KG1 (cell line): ENCODE data around the gene SMAD4.
"Not testable (repeated sequence)": the region's sequence is repeated elsewhere in the genome, so short reads cannot be mapped to it uniquely, and the experiment has no call there.

Source experiments
- DNase-seq: peaks from one replicate; lab custom pipeline; 2025; lab: John Stamatoyannopoulos, UW

Gene SMAD4

GRCh38 chr18:51070545-51070944, 40.5 kb downstream of the SMAD4 start:
- no peak for DNase-seq

GRCh38 chr18:51072586-51073313, 42.7 kb downstream of the SMAD4 start:
- no peak for DNase-seq

GRCh38 chr18:51074605-51075004, 44.6 kb downstream of the SMAD4 start:
- DNase-seq: no peak

DNA sequence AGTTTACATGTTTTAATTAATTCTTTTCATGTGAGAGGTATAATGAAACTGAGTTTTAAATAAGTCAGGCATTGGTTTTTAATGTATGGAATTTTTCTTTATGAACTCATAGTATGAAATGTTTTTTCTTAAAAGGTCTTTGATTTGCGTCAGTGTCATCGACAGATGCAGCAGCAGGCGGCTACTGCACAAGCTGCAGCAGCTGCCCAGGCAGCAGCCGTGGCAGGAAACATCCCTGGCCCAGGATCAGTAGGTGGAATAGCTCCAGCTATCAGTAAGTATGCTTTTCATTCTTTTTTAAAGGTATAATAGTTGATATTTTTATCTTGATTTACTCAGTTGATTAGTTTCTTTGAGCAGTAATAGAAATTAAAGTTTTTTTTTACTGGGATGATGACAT, 46.5 kb downstream of the SMAD4 start:
- DNase-seq: no peak

DNA sequence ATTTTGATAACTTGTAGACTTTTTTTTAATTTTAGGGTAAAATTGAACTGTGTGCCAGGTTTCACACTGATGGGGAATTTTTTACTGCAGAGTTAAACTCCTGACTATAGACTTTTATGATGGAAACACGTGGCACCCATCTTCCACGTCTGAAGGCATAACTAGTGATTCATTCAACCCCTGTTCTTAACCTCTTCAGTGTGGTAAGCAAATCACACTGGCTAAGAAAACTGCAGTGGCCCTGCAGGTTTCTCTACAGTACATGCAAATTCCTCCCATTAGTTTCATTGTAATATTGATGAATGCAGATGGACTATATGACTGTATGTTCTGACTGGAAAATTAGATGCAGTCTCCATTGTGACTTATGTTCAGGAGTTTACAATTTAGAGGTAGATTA, 47.2 kb downstream of the SMAD4 start:
- DNase-seq: no peak

DNA sequence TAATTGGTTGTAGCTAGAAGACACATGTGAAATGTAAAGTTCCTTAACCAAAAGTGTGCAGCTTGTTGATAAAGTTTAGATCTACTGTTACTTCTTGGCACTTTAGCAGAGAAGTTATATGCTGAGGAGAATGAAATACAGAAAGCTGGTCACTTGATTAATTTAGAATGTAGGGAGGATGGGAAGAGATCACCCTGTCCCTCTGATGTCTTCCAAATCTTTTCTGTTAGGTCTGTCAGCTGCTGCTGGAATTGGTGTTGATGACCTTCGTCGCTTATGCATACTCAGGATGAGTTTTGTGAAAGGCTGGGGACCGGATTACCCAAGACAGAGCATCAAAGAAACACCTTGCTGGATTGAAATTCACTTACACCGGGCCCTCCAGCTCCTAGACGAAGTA, 48.0 kb downstream of the SMAD4 start:
- no peak for DNase-seq

- DNase-seq: no peak
These were observed 52.7 kb downstream of the SMAD4 start for GRCh38 chr18:51082571-51083267.

GRCh38 chr18:51083398-51083797, 53.4 kb downstream of the SMAD4 start:
- no peak for DNase-seq

DNA sequence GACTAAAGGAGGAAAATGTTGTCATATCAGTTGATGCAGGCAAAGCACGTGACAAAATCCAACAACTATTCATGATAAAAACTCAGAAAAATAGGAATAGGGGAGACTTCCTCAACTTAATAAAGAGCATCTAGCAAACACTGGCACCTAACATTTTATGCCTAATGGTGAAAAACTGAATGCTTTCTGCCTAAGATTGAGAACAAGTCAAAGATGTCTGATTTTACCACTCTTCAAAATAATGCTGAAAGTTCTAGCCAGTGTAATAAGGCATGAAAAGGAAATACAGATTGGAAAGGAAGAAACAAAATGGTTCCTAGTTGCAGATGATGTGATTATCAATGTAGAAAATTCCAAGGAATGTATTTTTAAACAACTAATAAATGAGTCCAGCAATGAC, 58.4 kb downstream of the SMAD4 start:
- no peak for DNase-seq

DNA sequence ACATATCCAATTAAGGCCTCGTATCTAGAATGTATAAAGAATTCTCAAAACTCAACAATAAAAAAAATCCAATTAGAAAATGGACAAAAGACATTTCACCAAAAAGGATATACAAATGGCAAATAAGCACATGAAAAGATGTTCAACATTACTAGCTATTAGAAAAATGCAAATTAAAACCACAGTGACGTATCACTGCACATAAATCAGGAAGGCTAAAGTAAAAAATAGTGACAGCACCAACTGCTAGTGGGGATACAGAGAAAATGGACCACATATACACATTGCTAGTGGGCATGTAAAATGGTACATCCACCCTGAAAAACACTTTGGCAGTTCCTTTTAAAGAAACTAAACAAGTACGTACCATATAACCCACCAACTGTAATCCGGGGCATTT, 59.7 kb downstream of the SMAD4 start:
- DNase-seq: no peak

GRCh38 chr18:51091270-51091669, 61.3 kb downstream of the SMAD4 start:
- DNase-seq: no peak

DNA sequence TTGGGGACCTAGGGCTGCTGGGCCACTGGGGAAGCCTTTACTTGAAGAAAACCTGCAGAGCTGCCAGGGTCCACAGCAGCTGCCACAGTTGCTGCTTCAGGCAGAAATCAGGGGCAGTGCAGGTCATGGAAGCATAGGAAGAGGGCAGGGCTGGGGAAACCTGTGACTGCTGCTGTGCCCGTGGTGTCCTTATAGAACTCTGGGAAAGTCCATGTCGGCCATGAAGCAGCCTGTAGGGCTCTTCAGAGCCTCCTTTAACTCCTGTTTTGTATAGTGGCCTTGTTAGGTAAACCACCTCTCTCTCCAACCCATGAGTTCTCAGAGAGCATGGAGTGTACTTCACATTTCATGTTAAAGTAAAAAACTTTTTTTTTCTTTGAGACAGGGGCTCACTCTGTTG, 62.1 kb downstream of the SMAD4 start:
- no peak for DNase-seq

GRCh38 chr18:51092967-51093366, 63.0 kb downstream of the SMAD4 start:
- not testable (repeated sequence) for DNase-seq

GRCh38 chr18:51097021-51097822, 67.2 kb downstream of the SMAD4 start:
- DNase-seq: no peak

DNA sequence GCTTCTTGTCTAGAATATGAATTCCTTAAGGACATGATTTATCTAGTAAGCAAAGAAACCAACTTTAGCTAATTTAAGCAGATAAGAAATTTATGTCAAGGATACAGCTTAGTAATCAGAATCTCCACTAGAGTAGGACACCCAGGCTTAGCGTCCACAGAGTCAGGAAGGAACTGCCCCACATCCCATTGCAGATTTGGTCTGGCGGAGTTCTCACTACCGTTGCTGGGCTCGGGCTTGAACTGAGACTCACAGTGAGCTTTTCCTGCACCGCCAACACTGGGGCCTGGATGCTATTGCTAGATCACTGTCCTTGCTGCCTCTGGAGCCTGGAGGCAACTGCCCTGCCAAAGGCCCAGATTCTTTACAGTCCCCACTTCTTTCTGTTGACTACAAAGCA, 68.1 kb downstream of the SMAD4 start:
- DNase-seq: no peak

GRCh38 chr18:51098513-51098912, 68.5 kb downstream of the SMAD4 start:
- no peak for DNase-seq

GRCh38 chr18:51100385-51101120, 70.5 kb downstream of the SMAD4 start:
- DNase-seq: no peak

GRCh38 chr18:51107082-51107481, 77.1 kb downstream of the SMAD4 start:
- DNase-seq: no peak

DNA sequence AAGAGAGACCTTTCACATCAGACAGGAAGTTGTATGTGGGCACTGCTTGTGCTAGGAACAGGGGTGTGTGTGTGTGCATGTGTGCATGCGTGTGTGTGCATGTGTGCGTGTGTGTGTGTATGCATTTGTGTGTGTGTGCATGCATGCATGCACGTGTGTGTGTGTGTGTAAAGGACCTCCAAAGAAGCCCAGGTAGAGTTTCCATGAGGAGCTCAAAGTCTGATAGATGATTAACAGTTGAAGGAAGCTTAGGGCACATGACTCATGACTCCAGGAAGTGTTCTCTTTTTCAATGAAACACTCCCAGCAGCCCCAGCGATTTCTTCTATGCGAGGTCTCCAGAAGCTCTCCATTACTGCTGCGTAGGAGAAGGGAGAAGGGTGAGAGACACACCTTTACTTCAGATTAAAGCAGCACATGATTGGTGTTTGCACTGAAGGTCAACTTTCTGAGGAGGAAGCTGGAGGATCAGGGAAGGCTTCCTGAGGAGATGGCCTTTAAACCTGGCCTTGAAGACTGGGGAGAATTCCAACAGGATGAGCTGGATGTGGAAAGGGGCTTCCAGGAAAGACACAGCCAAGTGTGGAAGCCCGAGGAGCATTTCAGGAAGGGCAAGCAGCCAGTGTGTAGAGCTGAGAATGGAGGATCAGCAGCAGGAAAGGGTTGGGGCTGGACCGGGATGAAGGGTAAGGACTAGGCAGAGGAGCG, 77.7 kb downstream of the SMAD4 start:
- DNase-seq: no peak

DNA sequence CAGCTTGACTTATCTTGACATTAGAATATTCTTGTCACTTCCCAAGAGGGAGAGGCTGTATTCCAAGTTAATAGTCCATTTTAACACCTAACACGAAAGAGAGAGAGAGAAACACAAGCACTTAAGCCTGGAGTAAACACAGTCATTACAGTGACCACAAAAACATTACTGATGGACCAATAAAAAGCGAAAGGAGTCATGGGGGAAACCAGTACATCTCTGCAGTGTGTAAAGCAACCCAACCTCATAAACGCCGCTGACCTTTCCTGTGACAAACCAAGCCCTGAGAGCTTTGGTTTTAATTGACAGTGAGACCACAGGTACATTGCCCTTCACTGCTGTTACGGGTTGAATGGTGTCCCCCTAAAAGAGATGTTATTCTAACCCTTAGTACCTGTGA, 78.3 kb downstream of the SMAD4 start:
- no peak for DNase-seq

- peak; percentile 26 for DNase-seq
These were observed 80.2 kb downstream of the SMAD4 start for GRCh38 chr18:51110073-51110797.
